ENCODE results near the gene RBM17.

The RBM17 gene

GRCh38 chr10:6115824-6116350, 27.1 kb downstream of the RBM17 start:
- no peak for TF ChIP-seq SUZ12 (IDR thresholded peaks at IDR 0.05; ENCODE audit: extremely low read depth, insufficient read depth, insufficient read length)
- no peak for TF ChIP-seq ZNF274 (IDR thresholded peaks at IDR 0.05; ENCODE audit: low read depth, low read length)
- no peak for TF ChIP-seq YY1 (IDR thresholded peaks at IDR 0.05; ENCODE audit: insufficient read depth, insufficient read length)
- H3K36me3 ChIP-seq (ENCODE audit: insufficient read depth, insufficient read length, low read length) = peaks cover 59% of the 10 kb centered on the region
- no peaks in the 10 kb centered on the region for H3K9me3 ChIP-seq (ENCODE audit: insufficient read depth, low read length)

GRCh38 chr10:6116806-6117205, 28.0 kb downstream of the RBM17 start:
- Histone ChIP-seq H3K36me3 (ENCODE audit: insufficient read depth, insufficient read length, low read length) (peaks cover 52% of the 10 kb centered on the region), H3K9ac (ENCODE audit: insufficient read length, low read depth) (no peak overlapping the region), H3K4me1 (ENCODE audit: insufficient read depth, insufficient read length) (no peaks in the 10 kb centered on the region), H3K27me3 (ENCODE audit: insufficient read depth, insufficient read length) (no peaks in the 10 kb centered on the region), H3K4me3 (ENCODE audit: insufficient read length, low read depth) (no peak overlapping the region), H3K9me3 (ENCODE audit: insufficient read depth, low read length) (no peaks in the 10 kb centered on the region)
- no peak for DNase-seq (ENCODE audit: low read depth, low spot score)
- TF ChIP-seq SUZ12 (IDR thresholded peaks at IDR 0.05; ENCODE audit: extremely low read depth, insufficient read depth, insufficient read length) (no peak), ZNF274 (IDR thresholded peaks at IDR 0.05; ENCODE audit: low read depth, low read length) (no peak), YY1 (IDR thresholded peaks at IDR 0.05; ENCODE audit: insufficient read depth, insufficient read length) (no peak)

More at GRCh38 chr10:6115824-6116350, 27.1 kb downstream of the RBM17 start:
- no peak for DNase-seq (ENCODE audit: low read depth, low spot score)
- no peak overlapping the region for H3K9ac ChIP-seq (ENCODE audit: insufficient read length, low read depth)
- no peaks in the 10 kb centered on the region for H3K4me1 ChIP-seq (ENCODE audit: insufficient read depth, insufficient read length)
- no peak overlapping the region for H3K4me3 ChIP-seq (ENCODE audit: insufficient read length, low read depth)
- no peaks in the 10 kb centered on the region for H3K27me3 ChIP-seq (ENCODE audit: insufficient read depth, insufficient read length)

- H3K4me1 ChIP-seq (ENCODE audit: insufficient read depth, insufficient read length) = no peaks in the 10 kb centered on the region
- no peak for DNase-seq (ENCODE audit: low read depth, low spot score)
- H3K36me3 ChIP-seq (ENCODE audit: insufficient read depth, insufficient read length, low read length) = peaks cover 43% of the 10 kb centered on the region
- H3K27me3 ChIP-seq (ENCODE audit: insufficient read depth, insufficient read length) = no peaks in the 10 kb centered on the region
- H3K9me3 ChIP-seq (ENCODE audit: insufficient read depth, low read length) = no peaks in the 10 kb centered on the region
- no peak overlapping the region for H3K9ac ChIP-seq (ENCODE audit: insufficient read length, low read depth)
- no peak for TF ChIP-seq SUZ12 (IDR thresholded peaks at IDR 0.05; ENCODE audit: extremely low read depth, insufficient read depth, insufficient read length)
- no peak for TF ChIP-seq YY1 (IDR thresholded peaks at IDR 0.05; ENCODE audit: insufficient read depth, insufficient read length)
- TF ChIP-seq ZNF274 (IDR thresholded peaks at IDR 0.05; ENCODE audit: low read depth, low read length) = no peak
- no peak overlapping the region for H3K4me3 ChIP-seq (ENCODE audit: insufficient read length, low read depth)
Measured at GRCh38 chr10:6117711-6118110, 28.9 kb downstream of the RBM17 start.

GRCh38 chr10:6119423-6119822, 30.6 kb downstream of the RBM17 start:
- DNase-seq (ENCODE audit: low read depth, low spot score) = no peak
- no peaks in the 10 kb centered on the region for H3K4me1 ChIP-seq (ENCODE audit: insufficient read depth, insufficient read length)
- peaks cover 26% of the 10 kb centered on the region for H3K36me3 ChIP-seq (ENCODE audit: insufficient read depth, insufficient read length, low read length)
- H3K9me3 ChIP-seq (ENCODE audit: insufficient read depth, low read length) = no peaks in the 10 kb centered on the region
- no peak overlapping the region for H3K9ac ChIP-seq (ENCODE audit: insufficient read length, low read depth)
- H3K27me3 ChIP-seq (ENCODE audit: insufficient read depth, insufficient read length) = no peaks in the 10 kb centered on the region
- TF ChIP-seq SUZ12 (IDR thresholded peaks at IDR 0.05; ENCODE audit: extremely low read depth, insufficient read depth, insufficient read length) (no peak), YY1 (IDR thresholded peaks at IDR 0.05; ENCODE audit: insufficient read depth, insufficient read length) (no peak), ZNF274 (IDR thresholded peaks at IDR 0.05; ENCODE audit: low read depth, low read length) (no peak)
- H3K4me3 ChIP-seq (ENCODE audit: insufficient read length, low read depth) = no peak overlapping the region

DNA sequence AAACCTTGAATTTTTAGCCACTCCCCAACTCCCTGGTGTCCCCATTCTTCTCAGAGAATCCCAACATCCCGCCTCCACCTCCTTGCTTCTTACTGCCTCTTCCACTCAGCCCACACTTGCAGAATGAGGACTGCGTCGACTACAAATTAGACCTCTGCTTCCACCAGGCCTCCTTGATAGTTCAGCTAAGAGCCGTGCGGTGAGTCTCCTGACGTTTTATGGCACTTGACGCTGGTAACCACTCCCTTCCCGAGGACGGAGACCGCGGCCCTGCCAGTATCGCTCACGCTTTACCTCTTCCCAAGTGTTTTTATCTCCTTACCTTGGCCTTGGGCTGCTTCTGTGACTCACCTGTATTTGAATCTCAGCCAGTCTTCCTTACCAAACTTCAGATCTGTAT, 31.1 kb downstream of the RBM17 start:
- DNase-seq (ENCODE audit: low read depth, low spot score) = no peak
- H3K9me3 ChIP-seq (ENCODE audit: insufficient read depth, low read length) = no peaks in the 10 kb centered on the region
- TF ChIP-seq YY1 (IDR thresholded peaks at IDR 0.05; ENCODE audit: insufficient read depth, insufficient read length) = no peak
- no peak for TF ChIP-seq ZNF274 (IDR thresholded peaks at IDR 0.05; ENCODE audit: low read depth, low read length)
- no peak for TF ChIP-seq SUZ12 (IDR thresholded peaks at IDR 0.05; ENCODE audit: extremely low read depth, insufficient read depth, insufficient read length)
- no peaks in the 10 kb centered on the region for H3K4me1 ChIP-seq (ENCODE audit: insufficient read depth, insufficient read length)
- no peaks in the 10 kb centered on the region for H3K27me3 ChIP-seq (ENCODE audit: insufficient read depth, insufficient read length)
- peaks cover 20% of the 10 kb centered on the region for H3K36me3 ChIP-seq (ENCODE audit: insufficient read depth, insufficient read length, low read length)
- H3K4me3 ChIP-seq (ENCODE audit: insufficient read length, low read depth) = no peak overlapping the region
- no peak overlapping the region for H3K9ac ChIP-seq (ENCODE audit: insufficient read length, low read depth)

GRCh38 chr10:6120691-6121090, 31.9 kb downstream of the RBM17 start:
- DNase-seq (ENCODE audit: low read depth, low spot score) = no peak

GRCh38 chr10:6121146-6121545, 32.3 kb downstream of the RBM17 start:
- H3K36me3 ChIP-seq (ENCODE audit: insufficient read depth, insufficient read length, low read length) = peaks cover 11% of the 10 kb centered on the region
- H3K9me3 ChIP-seq (ENCODE audit: insufficient read depth, low read length) = no peaks in the 10 kb centered on the region
- TF ChIP-seq SUZ12 (IDR thresholded peaks at IDR 0.05; ENCODE audit: extremely low read depth, insufficient read depth, insufficient read length) (no peak), ZNF274 (IDR thresholded peaks at IDR 0.05; ENCODE audit: low read depth, low read length) (no peak), YY1 (IDR thresholded peaks at IDR 0.05; ENCODE audit: insufficient read depth, insufficient read length) (no peak)
- H3K9ac ChIP-seq (ENCODE audit: insufficient read length, low read depth) = no peak overlapping the region
- H3K4me3 ChIP-seq (ENCODE audit: insufficient read length, low read depth) = no peak overlapping the region
- DNase-seq (ENCODE audit: low read depth, low spot score) = no peak
- H3K4me1 ChIP-seq (ENCODE audit: insufficient read depth, insufficient read length) = no peaks in the 10 kb centered on the region
- no peaks in the 10 kb centered on the region for H3K27me3 ChIP-seq (ENCODE audit: insufficient read depth, insufficient read length)

More at GRCh38 chr10:6120691-6121090, 31.9 kb downstream of the RBM17 start:
- H3K27me3 ChIP-seq (ENCODE audit: insufficient read depth, insufficient read length) = no peaks in the 10 kb centered on the region
- TF ChIP-seq SUZ12 (IDR thresholded peaks at IDR 0.05; ENCODE audit: extremely low read depth, insufficient read depth, insufficient read length) (no peak), ZNF274 (IDR thresholded peaks at IDR 0.05; ENCODE audit: low read depth, low read length) (no peak), YY1 (IDR thresholded peaks at IDR 0.05; ENCODE audit: insufficient read depth, insufficient read length) (no peak)
- H3K9me3 ChIP-seq (ENCODE audit: insufficient read depth, low read length) = no peaks in the 10 kb centered on the region
- H3K4me3 ChIP-seq (ENCODE audit: insufficient read length, low read depth) = no peak overlapping the region
- H3K36me3 ChIP-seq (ENCODE audit: insufficient read depth, insufficient read length, low read length) = peaks cover 15% of the 10 kb centered on the region
- no peaks in the 10 kb centered on the region for H3K4me1 ChIP-seq (ENCODE audit: insufficient read depth, insufficient read length)
- H3K9ac ChIP-seq (ENCODE audit: insufficient read length, low read depth) = no peak overlapping the region

Data from NT2/D1 (cell line).